HG02870 (cell line): ENCODE data around the gene IL18.
"Not testable (repeated sequence)": the region's sequence is repeated elsewhere in the genome, so short reads cannot be mapped to it uniquely, and the experiment has no call there.

Experiments
- ATAC-seq: cut with Tn5 transposase; IDR thresholded peaks from one replicate; pipeline ENCODE4 v1.9.1; 2021; ENCODE audit warnings: mild to moderate bottlenecking, moderate library complexity; ENCODE audit not compliant: unreplicated experiment

IL18 gene

GRCh38 chr11:112121981-112122615 is 41.8 kb downstream of the IL18 start:
- ATAC-seq: no peak

GRCh38 chr11:112118176-112118575 is 45.7 kb downstream of the IL18 start:
- ATAC-seq: no peak

GRCh38 chr11:112115386-112115785 is 48.5 kb downstream of the IL18 start:
- ATAC-seq: no peak

DNA sequence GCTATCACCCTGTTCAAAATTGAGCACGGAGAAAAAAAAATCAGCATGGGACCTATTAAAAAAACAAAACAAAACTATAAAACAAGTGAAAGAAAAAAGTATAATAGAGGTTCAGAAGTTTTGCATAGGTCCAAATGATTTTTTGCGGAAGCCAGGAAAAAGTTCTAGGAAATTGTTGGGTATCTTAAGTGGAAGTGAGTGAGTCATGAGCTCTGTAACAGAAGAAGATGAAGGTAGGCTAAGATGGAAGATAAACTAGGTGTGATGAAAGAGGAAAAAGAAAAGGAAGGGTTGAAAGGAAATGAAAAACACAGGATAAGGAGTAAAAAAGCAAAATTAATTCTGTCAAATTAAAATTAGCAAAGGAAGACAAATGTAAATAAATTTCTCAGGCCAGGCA is 49.4 kb downstream of the IL18 start:
- ATAC-seq: no peak

GRCh38 chr11:112113539-112114457 is 50.1 kb downstream of the IL18 start:
- ATAC-seq: no peak

DNA sequence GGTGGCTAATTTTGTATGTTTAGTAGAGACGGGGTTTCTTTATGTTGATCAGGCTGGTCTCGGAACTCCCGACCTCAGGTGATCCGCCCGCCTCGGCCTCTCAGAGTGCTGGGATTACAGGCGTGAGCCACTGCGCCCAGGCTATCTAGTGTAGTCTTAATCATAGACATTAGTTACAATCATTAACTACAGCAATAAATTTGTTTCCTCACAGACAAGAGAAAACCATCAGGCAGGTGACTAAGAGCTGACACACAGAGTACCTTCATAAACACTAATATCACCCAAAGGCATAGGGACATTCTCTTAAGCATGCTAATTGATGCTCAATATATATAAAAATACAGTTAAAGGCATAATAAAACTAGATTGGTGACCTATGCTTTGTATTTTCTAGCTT is 57.8 kb downstream of the IL18 start:
- ATAC-seq: no peak

- ATAC-seq: no peak
Observed at GRCh38 chr11:112103446-112103845, 60.4 kb downstream of the IL18 start.

- no peak for ATAC-seq
Observed at GRCh38 chr11:112100462-112100861, 63.4 kb downstream of the IL18 start.

- ATAC-seq: no peak
Observed at GRCh38 chr11:112097734-112098528, 66.0 kb downstream of the IL18 start.

DNA sequence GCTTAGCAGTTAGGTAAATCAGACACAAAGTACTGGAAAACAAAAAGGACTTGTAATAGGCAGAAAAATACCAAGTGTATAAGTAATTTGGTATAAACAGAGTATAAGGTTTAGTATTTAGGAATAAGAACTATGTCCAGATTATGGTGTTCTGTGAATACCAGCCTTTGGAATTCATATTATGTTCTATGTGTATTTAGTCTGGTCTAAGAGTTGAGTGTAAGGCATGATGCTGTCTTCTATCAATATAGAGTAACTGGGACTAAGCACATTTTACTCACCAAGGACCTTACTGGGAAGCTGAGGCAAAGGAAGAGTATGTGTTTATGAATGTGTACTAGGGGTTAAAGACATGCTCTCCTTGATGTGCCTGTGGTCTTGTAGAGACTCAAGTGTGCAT is 67.7 kb downstream of the IL18 start:
- no peak for ATAC-seq

GRCh38 chr11:112095302-112095701 is 68.6 kb downstream of the IL18 start:
- not testable (repeated sequence) for ATAC-seq
